H1 (cell line): ENCODE data around the gene NLN. TPM values are rescaled to one million over a fixed set of nuclear protein-coding genes. Genes with fewer than 3 reads are reported as not detected.

Source experiments
- CTCF ChIA-PET: fragments of 300-600 bp; sonication (Branson Sonifier 250); formaldehyde crosslinking; loops from one replicate; lab custom pipeline; 2021; ENCODE audit not compliant: partially characterized antibody; lab: Charles Lee
- POLR2A ChIA-PET: fragments of 300-600 bp; sonication (Branson Sonifier 250); formaldehyde crosslinking; loops from one replicate; lab custom pipeline; 2021; ENCODE audit warnings: inconsistent platforms; ENCODE audit not compliant: partially characterized antibody; lab: Charles Lee
- DNase-seq, 2 experiments: peaks; one replicate each; pipeline versions ENCODE4 v3.0.0 to v3.0.0-alpha.2; 2010 to 2022; ENCODE audit warnings: low spot score in 2 of 2, low read depth in 1 of 2, mixed read lengths in 1 of 2
- FAIRE-seq: peaks from 2 replicates; lab custom pipeline; 2011; peaks lifted over from hg19 to GRCh38; lab: Jason Lieb, UNC
- H2AFZ ChIP-seq: 2 replicates; pipeline ENCODE4 v1.8.1; 2012; ENCODE audit warnings: low read length, inconsistent platforms
- H2AK5ac ChIP-seq: 2 replicates; pipeline ENCODE4 v1.6.1; 2013; ENCODE audit warnings: low read depth, low read length
- H2BK120ac ChIP-seq: replicated peaks from 2 replicates; pipeline ENCODE3; 2013; ENCODE audit warnings: low read depth, low read length, inconsistent platforms
- H2BK12ac ChIP-seq: 2 replicates; pipeline ENCODE4 v1.6.1; 2013; ENCODE audit warnings: low read depth, low read length
- H2BK15ac ChIP-seq: 2 replicates; pipeline ENCODE4 v1.6.1; 2013; ENCODE audit warnings: low read length
- H2BK20ac ChIP-seq: 2 replicates; pipeline ENCODE4 v1.6.1; 2013; ENCODE audit warnings: low read length
- H2BK5ac ChIP-seq: 2 replicates; pipeline ENCODE4 v1.6.1; 2013; ENCODE audit warnings: low read depth, low read length
- H3K14ac ChIP-seq: 2 replicates; pipeline ENCODE4 v1.6.1; 2013; ENCODE audit warnings: inconsistent platforms; ENCODE audit not compliant: insufficient read length
- H3K18ac ChIP-seq: 2 replicates; pipeline ENCODE4 v1.6.1; 2013; ENCODE audit warnings: low read length; ENCODE audit errors: extremely low read depth
- H3K23ac ChIP-seq: 2 replicates; pipeline ENCODE4 v1.6.1; 2013; ENCODE audit warnings: inconsistent platforms; ENCODE audit not compliant: insufficient read length
- H3K23me2 ChIP-seq: 2 replicates; pipeline ENCODE4 v1.6.1; 2013; ENCODE audit warnings: low read depth, low read length
- H3K27ac ChIP-seq: 2 replicates; pipeline ENCODE4 v1.6.1; 2011; ENCODE audit warnings: low read depth, low read length, inconsistent platforms
- H3K27me3 ChIP-seq, 4 experiments: replicated peaks in 1 of 4; 1 replicate in 1 of 4; 2 replicates in 3 of 4; pipeline versions ENCODE4 v1.6.1 to v1.8.1; 2011 to 2013; ENCODE audit warnings: low read length in 3 of 4, mild to moderate bottlenecking in 3 of 4, inconsistent platforms in 2 of 4, mixed read lengths in 2 of 4, moderate library complexity in 1 of 4; ENCODE audit not compliant: control insufficient read depth in 3 of 4, insufficient read depth in 3 of 4; ENCODE audit errors: extremely low read depth in 1 of 4
- H3K36me3 ChIP-seq, 4 experiments: 2 replicates each; pipeline versions ENCODE4 v1.6.1 to v1.8.1; 2011 to 2013; ENCODE audit warnings: mild to moderate bottlenecking in 4 of 4, low read length in 3 of 4, moderate library complexity in 2 of 4, control low read depth in 1 of 4, inconsistent platforms in 1 of 4; ENCODE audit not compliant: insufficient read depth in 4 of 4, control insufficient read depth in 2 of 4
- H3K4ac ChIP-seq: replicated peaks from 2 replicates; pipeline ENCODE3; 2013; ENCODE audit warnings: low read length, low read depth, mixed read lengths, inconsistent platforms; ENCODE audit not compliant: insufficient read length
- H3K4me1 ChIP-seq, 4 experiments: replicated peaks in 1 of 4; 1 replicate in 1 of 4; 2 replicates in 3 of 4; pipeline versions ENCODE4 v1.6.1 to v1.8.1; 2011 to 2013; ENCODE audit warnings: low read length in 3 of 4, inconsistent platforms in 2 of 4, mixed read lengths in 1 of 4; ENCODE audit not compliant: insufficient read depth in 4 of 4, control insufficient read depth in 3 of 4
- H3K4me2 ChIP-seq, 2 experiments: 2 replicates each; pipeline versions ENCODE4 v1.6.1 to v1.8.1; 2011 to 2013; ENCODE audit warnings: low read depth in 2 of 2, low read length in 2 of 2, control low read depth in 1 of 2, inconsistent platforms in 1 of 2, mild to moderate bottlenecking in 1 of 2; ENCODE audit not compliant: insufficient read depth in 1 of 2
- H3K4me3 ChIP-seq, 4 experiments: fragments of 200-600, 300-600 bp in 1 of 4; sonication (generic), shearing (Covaris generic), sonication (Bioruptor Twin) in 1 of 4; 2 replicates each; pipeline versions ENCODE4 v1.5.1 to v1.8.1; 2011 to 2016; ENCODE audit warnings: low read length in 4 of 4, low read depth in 3 of 4, control low read depth in 2 of 4, inconsistent platforms in 2 of 4, mild to moderate bottlenecking in 2 of 4, mixed read lengths in 1 of 4, moderate library complexity in 1 of 4; ENCODE audit not compliant: insufficient read depth in 2 of 4; ENCODE audit errors: extremely low read depth in 1 of 4
- H3K56ac ChIP-seq: replicated peaks from 2 replicates; pipeline ENCODE3; 2013; ENCODE audit warnings: low read depth, mild to moderate bottlenecking, mixed read lengths, low read length, inconsistent platforms; ENCODE audit not compliant: insufficient read length
- H3K79me1 ChIP-seq: 2 replicates; pipeline ENCODE4 v1.6.1; 2013; ENCODE audit warnings: low read depth, low read length, control low read depth
- H3K79me2 ChIP-seq, 2 experiments: 2 replicates each; pipeline versions ENCODE4 v1.6.1 to v1.8.1; 2012 to 2013; ENCODE audit warnings: low read length in 2 of 2, mild to moderate bottlenecking in 2 of 2, inconsistent platforms in 1 of 2; ENCODE audit not compliant: insufficient read depth in 2 of 2, control insufficient read depth in 1 of 2
- H3K9ac ChIP-seq, 4 experiments: replicated peaks in 1 of 4; 1 replicate in 1 of 4; 2 replicates in 3 of 4; pipeline versions ENCODE4 v1.6.1 to v1.8.1; 2011 to 2013; ENCODE audit warnings: low read depth in 3 of 4, low read length in 3 of 4, control low read depth in 2 of 4, mild to moderate bottlenecking in 2 of 4, moderate library complexity in 2 of 4, inconsistent platforms in 1 of 4; ENCODE audit errors: extremely low read depth in 1 of 4
- H3K9me3 ChIP-seq, 2 experiments: 2 replicates each; pipeline versions ENCODE4 v1.6.1 to v1.8.1; 2012 to 2013; ENCODE audit warnings: mild to moderate bottlenecking in 2 of 2, moderate library complexity in 2 of 2, control low read depth in 1 of 2, inconsistent platforms in 1 of 2, low read depth in 1 of 2, low read length in 1 of 2, mixed read lengths in 1 of 2; ENCODE audit not compliant: insufficient read depth in 2 of 2
- H4K20me1 ChIP-seq, 2 experiments: replicated peaks in 1 of 2; 2 replicates each; pipeline versions ENCODE3 to v1.8.1; 2011 to 2013; ENCODE audit warnings: inconsistent platforms in 2 of 2, low read length in 2 of 2, mild to moderate bottlenecking in 1 of 2; ENCODE audit not compliant: insufficient read depth in 2 of 2, control insufficient read depth in 1 of 2
- H4K5ac ChIP-seq: 2 replicates; pipeline ENCODE4 v1.6.1; 2013; ENCODE audit warnings: low read length, low read depth, mixed read lengths, inconsistent platforms; ENCODE audit not compliant: insufficient read length
- H4K8ac ChIP-seq: 2 replicates; pipeline ENCODE4 v1.8.0; 2013; ENCODE audit warnings: mild to moderate bottlenecking, moderate library complexity, low read length, inconsistent platforms; ENCODE audit not compliant: insufficient read depth; ENCODE audit errors: extremely low read depth
- H4K91ac ChIP-seq: replicated peaks from 2 replicates; pipeline ENCODE3; 2013; ENCODE audit warnings: low read length, mixed read lengths, inconsistent platforms; ENCODE audit not compliant: insufficient read length
- ASH2L ChIP-seq: fragments of 200-600, 300-600 bp; sonication (generic); IDR thresholded peaks from one replicate; pipeline ENCODE4 v1.7.1; 2017; ENCODE audit warnings: low read length
- BRCA1 ChIP-seq: IDR thresholded peaks from 2 replicates; pipeline ENCODE4 v1.6.1; 2012; ENCODE audit warnings: low read depth, low read length, improper control_type of control experiment
- CHD2 ChIP-seq: IDR thresholded peaks from 2 replicates; pipeline ENCODE4 v1.6.1; 2012; ENCODE audit warnings: low read length, improper control_type of control experiment
- CREB1 ChIP-seq: IDR thresholded peaks from 2 replicates; pipeline ENCODE4 v1.6.1; 2012; ENCODE audit warnings: inconsistent platforms
- CTBP2 ChIP-seq: IDR thresholded peaks from 2 replicates; pipeline ENCODE4 v1.7.0; 2011; ENCODE audit warnings: borderline replicate concordance, mild to moderate bottlenecking, moderate library complexity, mixed read lengths, low read length; ENCODE audit not compliant: insufficient read depth, insufficient read length
- HDAC6 ChIP-seq: IDR thresholded peaks from one replicate; pipeline ENCODE4 v1.7.1; 2012; ENCODE audit warnings: low read depth, mild to moderate bottlenecking, inconsistent platforms, low read length, moderate library complexity
- KDM4A ChIP-seq: IDR thresholded peaks from one replicate; pipeline ENCODE4 v1.7.1; 2012; ENCODE audit warnings: low read depth, mild to moderate bottlenecking, moderate library complexity, low read length, inconsistent platforms; ENCODE audit not compliant: severe bottlenecking
- KDM5A ChIP-seq: fragments of 200-600 bp; IDR thresholded peaks from 2 replicates; pipeline ENCODE4 v1.7.1; 2012; ENCODE audit warnings: mild to moderate bottlenecking, low read length, inconsistent platforms, mixed read lengths
- POLR2AphosphoS5 ChIP-seq: IDR thresholded peaks from 2 replicates; pipeline ENCODE4 v1.6.1; 2011; ENCODE audit warnings: low read depth, low read length
- POU5F1 ChIP-seq: IDR thresholded peaks from 2 replicates; pipeline ENCODE4 v1.6.1; 2011; ENCODE audit warnings: low read depth, mild to moderate bottlenecking, low read length, moderate library complexity
- RBBP5 ChIP-seq: IDR thresholded peaks from 2 replicates; pipeline ENCODE4 v1.7.1; 2012; ENCODE audit warnings: low read depth, mild to moderate bottlenecking, inconsistent platforms, low read length, moderate library complexity, borderline replicate concordance
- RFX5 ChIP-seq: IDR thresholded peaks from 2 replicates; pipeline ENCODE4 v1.6.1; 2011; ENCODE audit warnings: low read depth, low read length, improper control_type of control experiment, borderline replicate concordance
- RXRA ChIP-seq: IDR thresholded peaks from 2 replicates; pipeline ENCODE4 v1.6.1; 2011; ENCODE audit warnings: low read depth, mild to moderate bottlenecking, low read length, moderate library complexity; ENCODE audit not compliant: insufficient read depth
- SAP30 ChIP-seq: fragments of 300-600 bp; sonication (generic); IDR thresholded peaks from 2 replicates; pipeline ENCODE4 v1.7.1; 2012; ENCODE audit warnings: low read length, moderate library complexity, mild to moderate bottlenecking, inconsistent platforms; ENCODE audit not compliant: insufficient read depth, insufficient replicate concordance
- SIRT6 ChIP-seq: IDR thresholded peaks from one replicate; pipeline ENCODE4 v1.7.1; 2012; ENCODE audit warnings: low read length, inconsistent platforms
- SIX5 ChIP-seq: IDR thresholded peaks from 2 replicates; pipeline ENCODE4 v1.6.1; 2011; ENCODE audit warnings: mild to moderate bottlenecking, low read depth, low read length
- ZNF274 ChIP-seq: IDR thresholded peaks from 2 replicates; pipeline ENCODE4 v1.7.0; 2012; ENCODE audit warnings: low read length, borderline replicate concordance; ENCODE audit errors: extremely low read depth
- polyA plus RNA-seq, 7 experiments: library from polyadenylated mRNA; depleted of rRNA in 3 of 7; stranded (reverse) in 5 of 7; unstranded in 2 of 7; fragments of >200 nt in 5 of 7; fragments of 200-250 nt in 2 of 7; gene quantifications; 1 replicate in 5 of 7; 2 replicates in 1 of 7; 4 replicates in 1 of 7; pipeline versions ENCODE4 v1.2.1 to v1.2.3, GENCODE V29; 2011 to 2013; ENCODE audit warnings: missing spikeins in 2 of 7, mixed read lengths in 2 of 7
- total RNA-seq: library from RNA; stranded (reverse); fragmentation: NEBNext Ultra II Directional; extraction: Animal tissue kit (Norgen Biotek cat#: 25700); gene quantifications from 2 replicates; pipeline ENCODE4 v1.2.1, GENCODE V29; 2021

NLN gene
- total and polyA plus RNA-seq, 2 of the 8 experiments (the other 6 are each of a cell fraction or from before 2014, with no cell fraction given): 46.7 to 192 TPM

DNA sequence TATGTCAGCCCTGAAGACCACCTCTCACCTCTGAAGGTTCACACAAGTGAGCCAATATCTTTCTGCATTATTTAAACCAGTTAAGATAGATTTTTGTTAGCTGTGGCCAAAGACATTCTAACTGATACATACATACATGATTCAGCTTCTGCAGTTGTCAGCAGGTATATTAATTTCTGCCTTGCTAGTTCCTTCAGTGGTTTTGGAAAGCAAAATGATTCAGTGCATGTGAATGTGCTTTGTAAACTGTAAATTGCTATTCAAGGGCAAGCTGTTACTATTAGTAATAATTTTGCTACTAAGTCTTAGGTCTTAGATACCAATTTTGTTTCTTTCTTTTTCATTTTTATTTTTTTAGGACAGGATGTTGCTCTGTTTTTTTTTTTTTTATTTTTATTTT, 115.1 kb downstream of the NLN start:
- H3K27me3 ChIP-seq: no peaks in the 10 kb centered on the region
- H3K9ac ChIP-seq: no peak overlapping the region
- H2BK5ac ChIP-seq: no peak overlapping the region
- H4K20me1 ChIP-seq: peaks cover 0 to 3% of the 10 kb centered on the region in 2 experiments
- no peak overlapping the region for H2BK120ac ChIP-seq
- H2AK5ac ChIP-seq: no peak overlapping the region
- H2BK12ac ChIP-seq: no peak overlapping the region
- no peak overlapping the region for H4K91ac ChIP-seq
- POLR2A ChIA-PET: interaction anchor here (1.3 kb wide), 1 partner anchor 9 kb away, joined by 5 read pairs; no protein-coding TSS in a partner anchor
- H3K4ac ChIP-seq: no peak overlapping the region
- no peak overlapping the region for H3K56ac ChIP-seq
- H4K8ac ChIP-seq: no peak overlapping the region
- no peaks in the 10 kb centered on the region; a peak in 1 of 8 replicates for H3K36me3 ChIP-seq
- H3K18ac ChIP-seq: no peak overlapping the region
- FAIRE-seq: no peak
- H4K5ac ChIP-seq: no peak overlapping the region
- peaks cover 0 to 2% (median 0%) of the 10 kb centered on the region in 4 experiments; a peak in 2 of 7 replicates for H3K4me1 ChIP-seq
- CTCF ChIA-PET: interaction anchor here (0.6 kb wide), 1 partner anchor 234 kb away, joined by 3 read pairs; no protein-coding TSS in a partner anchor
- no peaks in the 10 kb centered on the region for H3K23me2 ChIP-seq
- no peak overlapping the region for H3K14ac ChIP-seq
- H2BK15ac ChIP-seq: no peak overlapping the region
- no peak overlapping the region for H3K23ac ChIP-seq
- no peak overlapping the region for H3K27ac ChIP-seq
- no peaks in the 10 kb centered on the region for H3K79me2 ChIP-seq
- H3K79me1 ChIP-seq: no peaks in the 10 kb centered on the region
- no peak overlapping the region for H3K4me2 ChIP-seq
- DNase-seq: no peak
- H2AFZ ChIP-seq: no peak overlapping the region
- H3K9me3 ChIP-seq: no peaks in the 10 kb centered on the region
- no peak overlapping the region for H3K4me3 ChIP-seq
- no peak overlapping the region for H2BK20ac ChIP-seq
- TF ChIP-seq HDAC6 (no peak), SIX5 (no peak), SIRT6 (no peak), RXRA (no peak), CREB1 (no peak), SAP30 (no peak), RFX5 (no peak), KDM4A (no peak), KDM5A (no peak), ZNF274 (no peak), BRCA1 (no peak), CTBP2 (no peak), RBBP5 (no peak), CHD2 (no peak), ASH2L (no peak), POU5F1 (no peak), POLR2AphosphoS5 (no peak)
